RWPE2 (cell line): ENCODE data around the gene KYAT1.

ENCODE experiments used
- ATAC-seq: fragments of 200-7000 bp; cut with Tn5 transposase; 3 replicates; pipeline ENCODE4 v1.9.1; 2021; ENCODE audit warnings: low read depth
- DNase-seq: peaks from one replicate; pipeline ENCODE4 v3.0.0-alpha.2; 2020; ENCODE audit warnings: low spot score
- H3K27ac ChIP-seq: fragments of 450-650 bp; 2 replicates; pipeline ENCODE4 v1.5.1; 2017; ENCODE audit warnings: mild to moderate bottlenecking; ENCODE audit not compliant: poor library complexity, severe bottlenecking
- H3K27me3 ChIP-seq: fragments of 250-450 bp; sonication (Bioruptor Pico); 2 replicates; pipeline ENCODE4 v1.5.1; 2021; ENCODE audit warnings: mild to moderate bottlenecking, moderate library complexity; ENCODE audit not compliant: insufficient read depth, poor library complexity, severe bottlenecking
- H3K36me3 ChIP-seq: fragments of 250-450 bp; sonication (Bioruptor Pico); 2 replicates; pipeline ENCODE4 v1.5.1; 2020; ENCODE audit warnings: low read depth, mild to moderate bottlenecking, moderate library complexity
- H3K4me1 ChIP-seq: fragments of 250-450 bp; sonication (Bioruptor Pico); 2 replicates; pipeline ENCODE4 v1.5.1; 2021; ENCODE audit warnings: mild to moderate bottlenecking, moderate library complexity; ENCODE audit not compliant: insufficient read depth, poor library complexity, severe bottlenecking
- H3K4me3 ChIP-seq: fragments of 250-450 bp; sonication (Bioruptor Pico); 2 replicates; pipeline ENCODE4 v1.5.1; 2021; ENCODE audit warnings: mild to moderate bottlenecking, moderate library complexity; ENCODE audit not compliant: severe bottlenecking
- H3K9me3 ChIP-seq: fragments of 250-450 bp; sonication (Bioruptor Pico); 2 replicates; pipeline ENCODE4 v1.5.1; 2021; ENCODE audit warnings: mild to moderate bottlenecking, moderate library complexity; ENCODE audit not compliant: severe bottlenecking
- CTCF ChIP-seq: fragments of 450-650 bp; IDR thresholded peaks from one replicate; pipeline ENCODE4 v1.5.1; 2017; ENCODE audit warnings: mild to moderate bottlenecking, moderate library complexity; ENCODE audit not compliant: poor library complexity, severe bottlenecking

The KYAT1 gene

GRCh38 chr9:128790536-128790935 is 91.2 kb downstream of the KYAT1 start:
- no peaks in the 10 kb centered on the region for H3K9me3 ChIP-seq

GRCh38 chr9:128788445-128788844 is 93.3 kb downstream of the KYAT1 start:
- no peak for TF ChIP-seq CTCF
- peak overlapping the region; percentile 100 for H3K4me3 ChIP-seq
- ATAC-seq (no peak), DNase-seq (no peak)
- peaks cover 27% of the 10 kb centered on the region for H3K36me3 ChIP-seq
- H3K4me1 ChIP-seq, result no peaks in the 10 kb centered on the region
- no peaks in the 10 kb centered on the region for H3K27me3 ChIP-seq
- no peaks in the 10 kb centered on the region for H3K9me3 ChIP-seq
- peak overlapping the region; percentile 46 for H3K27ac ChIP-seq

More at GRCh38 chr9:128790536-128790935, 91.2 kb downstream of the KYAT1 start:
- ATAC-seq, result no peak
- Histone ChIP-seq H3K36me3 (peaks cover 38% of the 10 kb centered on the region), H3K4me1 (no peaks in the 10 kb centered on the region), H3K4me3 (no peak overlapping the region), H3K27ac (no peak overlapping the region), H3K27me3 (no peaks in the 10 kb centered on the region)
- DNase-seq, result no peak
- TF ChIP-seq CTCF, result no peak

GRCh38 chr9:128787659-128788058 is 94.1 kb downstream of the KYAT1 start:
- Histone ChIP-seq H3K36me3 (peaks cover 20% of the 10 kb centered on the region), H3K9me3 (no peaks in the 10 kb centered on the region), H3K27ac (peak overlapping the region; percentile 46), H3K27me3 (no peaks in the 10 kb centered on the region), H3K4me1 (no peaks in the 10 kb centered on the region), H3K4me3 (peak overlapping the region; percentile 100)
- DNase-seq, result no peak
- TF ChIP-seq CTCF, result no peak
- ATAC-seq, result no peak

- H3K36me3 ChIP-seq, result peaks cover 13% of the 10 kb centered on the region
- no peaks in the 10 kb centered on the region for H3K4me1 ChIP-seq
- DNase-seq (peak; percentile 83), ATAC-seq (peak; percentile 97)
- no peak for TF ChIP-seq CTCF
- peak within 1 kb of the TSS; percentile 100 for H3K4me3 ChIP-seq
- H3K27me3 ChIP-seq, result no peaks in the 10 kb centered on the region
- H3K27ac ChIP-seq, result peak within 1 kb of the TSS; percentile 46
- no peaks in the 10 kb centered on the region for H3K9me3 ChIP-seq
Measured at GRCh38 chr9:128786681-128787601, 94.8 kb downstream of the KYAT1 start, which contains the start of gene TBC1D13. Gene TBC1D13 (plus strand): TSS chr9:128787253. CDS start chr9:128787354, 101 bp downstream.

- no peaks in the 10 kb centered on the region for H3K4me1 ChIP-seq
- H3K4me3 ChIP-seq, result no peak overlapping the region
- 0 out of 2 replicates have a peak, but pooled peaks cover 3% of the 10 kb centered on the region for H3K36me3 ChIP-seq
- DNase-seq (no peak), ATAC-seq (no peak)
- TF ChIP-seq CTCF, result no peak
- no peaks in the 10 kb centered on the region for H3K27me3 ChIP-seq
- no peaks in the 10 kb centered on the region for H3K9me3 ChIP-seq
- no peak overlapping the region for H3K27ac ChIP-seq
Measured at GRCh38 chr9:128785427-128785826, 96.3 kb downstream of the KYAT1 start.
